ENCODE measurements around the gene HOXA13. TPM values are rescaled to one million over a fixed set of nuclear protein-coding genes. Genes with fewer than 3 reads are reported as not detected.

The HOXA13 gene
- total RNA-seq, 1 experiment from 2014 or later = not detected

GRCh38 chr7:27185854-27186667 lies 13.8 kb downstream of the HOXA13 start:
- in situ Hi-C loops (cut with HindIII; ENCODE audit: low sequenced_read_pairs) = no loop called here
- DNase-seq (ENCODE audit: low spot score) = no peak

GRCh38 chr7:27185013-27185853 lies 14.7 kb downstream of the HOXA13 start, which contains the start of gene HOXA11:
TSS of gene HOXA11 (minus strand) at chr7:27185232. CDS start at chr7:27185144, 88 bp downstream.
- in situ Hi-C loops (cut with HindIII; ENCODE audit: low sequenced_read_pairs) = no loop called here
- DNase-seq (ENCODE audit: low spot score) = peak; percentile 37

GRCh38 chr7:27184337-27185012 lies 15.4 kb downstream of the HOXA13 start:
- in situ Hi-C loops (cut with HindIII; ENCODE audit: low sequenced_read_pairs) = no loop called here
- DNase-seq (ENCODE audit: low spot score) = no peak

- in situ Hi-C loops (cut with HindIII; ENCODE audit: low sequenced_read_pairs) = no loop called here
- no peak for DNase-seq (ENCODE audit: low spot score)
These were observed 16.1 kb downstream of the HOXA13 start for GRCh38 chr7:27183682-27184336.

GRCh38 chr7:27182861-27183681 lies 16.8 kb downstream of the HOXA13 start:
- in situ Hi-C loops (cut with HindIII; ENCODE audit: low sequenced_read_pairs) = no loop called here
- DNase-seq (ENCODE audit: low spot score) = no peak

GRCh38 chr7:27182285-27182841 lies 17.5 kb downstream of the HOXA13 start:
- no peak for DNase-seq (ENCODE audit: low spot score)
- in situ Hi-C loops (cut with HindIII; ENCODE audit: low sequenced_read_pairs) = no loop called here

GRCh38 chr7:27181795-27182275 lies 18.1 kb downstream of the HOXA13 start:
- no peak for DNase-seq (ENCODE audit: low spot score)
- in situ Hi-C loops (cut with HindIII; ENCODE audit: low sequenced_read_pairs) = no loop called here

- in situ Hi-C loops (cut with HindIII; ENCODE audit: low sequenced_read_pairs) = no loop called here
- DNase-seq (ENCODE audit: low spot score) = no peak
These were observed 19.2 kb downstream of the HOXA13 start for GRCh38 chr7:27180431-27181420.

GRCh38 chr7:27179503-27180430 lies 20.1 kb downstream of the HOXA13 start:
- peak; percentile 40 for DNase-seq (ENCODE audit: low spot score)
- in situ Hi-C loops (cut with HindIII; ENCODE audit: low sequenced_read_pairs) = no loop called here

GRCh38 chr7:27179030-27179429 lies 20.9 kb downstream of the HOXA13 start:
- no peak for DNase-seq (ENCODE audit: low spot score)
- in situ Hi-C loops (cut with HindIII; ENCODE audit: low sequenced_read_pairs) = no loop called here

- no peak for DNase-seq (ENCODE audit: low spot score)
- in situ Hi-C loops (cut with HindIII; ENCODE audit: low sequenced_read_pairs) = no loop called here
These were observed 21.5 kb downstream of the HOXA13 start for GRCh38 chr7:27178366-27178765.

- in situ Hi-C loops (cut with HindIII; ENCODE audit: low sequenced_read_pairs) = no loop called here
- no peak for DNase-seq (ENCODE audit: low spot score)
These were observed 22.0 kb downstream of the HOXA13 start for GRCh38 chr7:27177795-27178320.

GRCh38 chr7:27176962-27177794 lies 22.7 kb downstream of the HOXA13 start:
- in situ Hi-C loops (cut with HindIII; ENCODE audit: low sequenced_read_pairs) = no loop called here
- DNase-seq (ENCODE audit: low spot score) = no peak

- in situ Hi-C loops (cut with HindIII; ENCODE audit: low sequenced_read_pairs) = no loop called here
These were observed 23.4 kb downstream of the HOXA13 start for GRCh38 chr7:27176524-27176845.

More at GRCh38 chr7:27176524-27176845, 23.4 kb downstream of the HOXA13 start:
- DNase-seq (ENCODE audit: low spot score) = no peak

All from G401 (cell line).